ENCODE data around the gene CALN1.
"Not testable (repeated sequence)": the region's sequence is repeated elsewhere in the genome, so short reads cannot be mapped to it uniquely, and the experiment has no call there.

Gene CALN1

GRCh38 chr7:71824006-71824760 lies 588.0 kb downstream of the CALN1 start:
- no peaks in the 10 kb centered on the region for H3K27me3 ChIP-seq (ENCODE audit: low read depth, low read length)
- H4K20me1 ChIP-seq (ENCODE audit: insufficient read depth, low read length), result no peaks in the 10 kb centered on the region
- no peaks in the 10 kb centered on the region for H3K36me3 ChIP-seq (replicated peaks; ENCODE audit: low read depth, low read length)
- no peaks in the 10 kb centered on the region for H3K9me3 ChIP-seq (ENCODE audit: insufficient read depth, low read length)
- H2AFZ ChIP-seq (ENCODE audit: low read depth, low read length), result no peak overlapping the region
- H3K27ac ChIP-seq (ENCODE audit: low read length), result no peak overlapping the region
- TF ChIP-seq CTCF (IDR thresholded peaks at IDR 0.05; ENCODE audit: low read depth, low read length), result no peak
- TF ChIP-seq EZH2phosphoT487 (IDR thresholded peaks at IDR 0.05; ENCODE audit: low read depth), result no peak
- no peak overlapping the region for H3K4me2 ChIP-seq (ENCODE audit: low read length)
- no peak overlapping the region for H3K9ac ChIP-seq (ENCODE audit: low read length)
- H3K4me3 ChIP-seq (ENCODE audit: low read length), result no peak overlapping the region
- no peaks in the 10 kb centered on the region for H3K4me1 ChIP-seq (ENCODE audit: low read length)
- no peaks in the 10 kb centered on the region for H3K79me2 ChIP-seq (ENCODE audit: low read length)

- H3K27me3 ChIP-seq (ENCODE audit: low read depth, low read length); H3K4me3 ChIP-seq (ENCODE audit: low read length); H3K9me3 ChIP-seq (ENCODE audit: insufficient read depth, low read length); H3K79me2 ChIP-seq (ENCODE audit: low read length); H4K20me1 ChIP-seq (ENCODE audit: insufficient read depth, low read length); H2AFZ ChIP-seq (ENCODE audit: low read depth, low read length); H3K4me1 ChIP-seq (ENCODE audit: low read length); H3K4me2 ChIP-seq (ENCODE audit: low read length); H3K9ac ChIP-seq (ENCODE audit: low read length); H3K36me3 ChIP-seq (replicated peaks; ENCODE audit: low read depth, low read length); H3K27ac ChIP-seq (ENCODE audit: low read length): not testable (repeated sequence)
Measured at GRCh38 chr7:71822406-71822805, 589.7 kb downstream of the CALN1 start.

GRCh38 chr7:71817916-71818315 lies 594.2 kb downstream of the CALN1 start:
- Histone ChIP-seq H3K36me3 (replicated peaks; ENCODE audit: low read depth, low read length) (no peaks in the 10 kb centered on the region), H3K27me3 (ENCODE audit: low read depth, low read length) (no peaks in the 10 kb centered on the region), H3K79me2 (ENCODE audit: low read length) (no peaks in the 10 kb centered on the region), H3K27ac (ENCODE audit: low read length) (no peak overlapping the region), H4K20me1 (ENCODE audit: insufficient read depth, low read length) (no peaks in the 10 kb centered on the region), H3K9ac (ENCODE audit: low read length) (no peak overlapping the region), H3K4me1 (ENCODE audit: low read length) (no peaks in the 10 kb centered on the region), H3K4me3 (ENCODE audit: low read length) (no peak overlapping the region), H3K4me2 (ENCODE audit: low read length) (no peak overlapping the region), H3K9me3 (ENCODE audit: insufficient read depth, low read length) (no peaks in the 10 kb centered on the region), H2AFZ (ENCODE audit: low read depth, low read length) (no peak overlapping the region)
- TF ChIP-seq CTCF (IDR thresholded peaks at IDR 0.05; ENCODE audit: low read depth, low read length), result no peak
- no peak for TF ChIP-seq EZH2phosphoT487 (IDR thresholded peaks at IDR 0.05; ENCODE audit: low read depth)

GRCh38 chr7:71808115-71808514 lies 604.0 kb downstream of the CALN1 start:
- Histone ChIP-seq H2AFZ (ENCODE audit: low read depth, low read length) (no peak overlapping the region), H3K36me3 (replicated peaks; ENCODE audit: low read depth, low read length) (no peaks in the 10 kb centered on the region)
- no peak for TF ChIP-seq EZH2phosphoT487 (IDR thresholded peaks at IDR 0.05; ENCODE audit: low read depth)
- no peak for TF ChIP-seq CTCF (IDR thresholded peaks at IDR 0.05; ENCODE audit: low read depth, low read length)

More at GRCh38 chr7:71808115-71808514, 604.0 kb downstream of the CALN1 start:
- Histone ChIP-seq H3K4me1 (ENCODE audit: low read length) (no peaks in the 10 kb centered on the region), H3K79me2 (ENCODE audit: low read length) (no peaks in the 10 kb centered on the region), H3K4me3 (ENCODE audit: low read length) (no peak overlapping the region), H3K27me3 (ENCODE audit: low read depth, low read length) (no peaks in the 10 kb centered on the region), H3K9ac (ENCODE audit: low read length) (no peak overlapping the region), H4K20me1 (ENCODE audit: insufficient read depth, low read length) (no peaks in the 10 kb centered on the region), H3K27ac (ENCODE audit: low read length) (no peak overlapping the region), H3K4me2 (ENCODE audit: low read length) (no peak overlapping the region), H3K9me3 (ENCODE audit: insufficient read depth, low read length) (no peaks in the 10 kb centered on the region)
